ENCODE measurements around the gene LRGUK.
"Not testable (repeated sequence)": the region's sequence is repeated elsewhere in the genome, so short reads cannot be mapped to it uniquely, and the experiment has no call there.

LRGUK gene

DNA sequence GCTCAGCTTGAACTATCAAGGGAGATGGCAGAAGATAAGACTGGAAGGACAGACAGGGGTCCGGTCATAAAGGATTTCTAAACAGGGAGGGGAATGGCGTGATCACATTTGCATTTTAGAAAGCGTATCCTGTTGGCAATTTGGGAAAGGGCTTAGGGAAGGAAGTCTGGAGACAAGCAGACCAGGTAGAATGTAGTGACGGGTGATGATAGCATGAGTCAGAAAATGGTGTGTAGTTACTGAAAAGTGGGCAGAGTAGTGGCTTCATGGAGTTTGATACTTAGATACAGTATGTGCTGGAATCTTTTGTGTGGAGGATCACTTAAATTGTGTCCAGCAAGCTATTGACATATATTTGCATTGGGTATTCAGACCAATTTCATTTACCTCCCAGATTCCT is 61.2 kb downstream of the LRGUK start:
- no peak for DNase-seq

DNA sequence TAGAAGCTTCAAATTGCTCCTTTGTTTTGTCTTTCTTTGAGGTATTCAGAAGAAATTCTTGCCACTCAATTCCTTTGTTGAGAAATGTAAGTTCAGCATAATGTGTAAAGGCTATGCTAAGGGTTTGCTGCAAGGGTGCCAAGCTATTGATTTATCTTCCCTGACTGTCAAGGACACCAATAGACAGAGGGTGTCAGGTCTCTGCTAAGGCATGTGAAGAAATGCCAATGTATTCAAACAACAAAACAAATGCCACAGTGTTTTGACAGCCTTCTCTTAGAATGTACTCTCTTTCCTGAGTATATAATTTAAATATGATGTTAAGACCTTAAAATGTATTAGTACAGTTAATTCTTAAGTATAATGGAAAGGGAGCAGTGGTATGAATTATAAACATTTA is 62.4 kb downstream of the LRGUK start:
- DNase-seq, result no peak

DNA sequence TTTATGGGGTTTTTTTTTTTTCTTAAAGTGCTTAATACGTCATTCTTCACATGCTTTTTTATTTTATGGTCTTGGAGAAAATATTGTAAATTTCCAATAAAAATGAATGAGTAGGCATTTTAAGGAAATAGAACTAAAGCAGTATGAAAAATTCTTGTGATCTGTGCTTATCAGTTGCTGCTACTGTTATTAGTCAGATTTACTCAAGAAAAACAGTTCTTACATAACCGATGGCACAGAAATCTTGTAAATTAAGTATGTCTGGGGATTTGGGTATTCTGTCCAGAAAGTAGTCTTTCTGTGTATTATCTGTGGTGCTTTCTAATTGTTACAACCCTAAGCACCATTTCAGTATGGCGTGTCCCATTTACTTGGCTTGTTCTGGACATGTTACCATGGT is 64.7 kb downstream of the LRGUK start:
- no peak for DNase-seq

DNA sequence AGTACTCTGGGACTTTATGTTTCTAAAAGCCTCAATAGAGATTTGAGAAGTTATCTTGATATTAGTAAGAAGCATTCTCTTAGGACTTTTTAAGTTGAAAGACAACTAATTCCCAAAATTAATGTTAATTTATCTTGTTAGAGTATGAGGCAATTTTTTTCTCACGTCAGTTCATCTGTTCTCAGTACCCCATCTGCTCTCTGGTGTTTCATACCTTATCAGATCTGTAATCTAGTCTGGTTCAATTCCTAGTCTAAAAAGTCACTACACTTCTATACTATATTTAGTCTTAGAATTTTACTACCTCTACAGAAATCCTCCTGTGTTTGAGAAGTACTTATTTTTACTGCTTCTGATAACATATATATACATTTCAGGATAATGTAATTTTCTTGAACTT is 66.1 kb downstream of the LRGUK start:
- DNase-seq, result peak; percentile 47

DNA sequence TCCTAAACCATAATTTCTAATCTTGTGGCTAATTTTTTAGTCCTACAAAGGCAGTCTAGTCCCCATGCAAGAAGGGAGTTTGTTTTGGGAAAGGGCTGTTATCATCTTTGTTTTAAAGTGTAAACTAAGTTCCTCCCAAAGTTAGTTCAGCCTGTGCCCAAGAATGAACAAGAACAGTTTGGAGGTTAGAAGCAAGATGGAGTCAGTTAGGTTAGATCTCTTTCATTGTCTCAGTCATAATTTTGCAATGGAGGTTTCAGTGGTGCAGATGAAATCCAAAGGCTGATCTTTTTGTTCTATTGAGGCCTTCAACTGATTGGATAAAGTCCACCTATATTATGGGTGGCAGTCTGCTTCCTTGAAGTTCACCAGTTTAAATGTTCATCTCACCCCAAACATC is 68.1 kb downstream of the LRGUK start:
- DNase-seq, result no peak

DNA sequence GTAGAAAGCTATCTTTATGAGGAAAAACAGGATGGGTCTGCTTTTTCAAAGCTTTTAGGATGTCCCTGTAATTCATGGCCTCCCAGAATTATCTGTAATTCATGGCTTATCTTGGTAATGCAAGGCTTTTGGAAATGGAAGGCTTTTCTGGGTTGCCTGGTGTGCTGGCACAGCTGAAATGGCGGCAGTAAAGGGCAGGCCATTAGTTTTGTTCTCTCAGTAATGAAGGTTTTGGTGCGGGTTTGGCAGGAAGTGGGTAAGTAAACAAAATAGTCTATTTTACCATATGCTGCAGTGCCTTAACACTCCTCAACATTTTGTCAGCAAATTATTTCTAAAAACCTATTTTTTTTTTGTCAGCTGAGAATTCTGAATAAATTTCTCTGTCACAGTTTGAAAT is 69.3 kb downstream of the LRGUK start:
- no peak for DNase-seq

DNA sequence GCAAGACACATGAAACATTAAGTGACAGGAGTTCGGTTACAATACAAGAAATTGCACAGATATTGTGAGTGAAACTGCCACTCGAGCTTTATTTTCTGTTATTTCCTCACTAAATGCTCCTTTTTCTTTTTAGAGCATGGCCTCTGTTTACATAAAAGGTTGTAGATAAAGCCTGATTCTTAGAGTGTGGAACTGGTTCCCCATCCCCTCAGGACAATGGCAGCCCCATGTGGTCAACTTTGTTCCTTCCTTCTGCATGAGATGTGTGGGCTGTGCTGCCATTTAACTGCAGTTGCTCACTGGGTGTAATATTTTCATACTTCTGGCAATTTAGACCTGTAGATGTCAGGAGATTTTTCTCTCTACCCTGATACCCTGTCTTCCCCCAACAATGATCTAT is 70.2 kb downstream of the LRGUK start:
- no peak for DNase-seq

DNA sequence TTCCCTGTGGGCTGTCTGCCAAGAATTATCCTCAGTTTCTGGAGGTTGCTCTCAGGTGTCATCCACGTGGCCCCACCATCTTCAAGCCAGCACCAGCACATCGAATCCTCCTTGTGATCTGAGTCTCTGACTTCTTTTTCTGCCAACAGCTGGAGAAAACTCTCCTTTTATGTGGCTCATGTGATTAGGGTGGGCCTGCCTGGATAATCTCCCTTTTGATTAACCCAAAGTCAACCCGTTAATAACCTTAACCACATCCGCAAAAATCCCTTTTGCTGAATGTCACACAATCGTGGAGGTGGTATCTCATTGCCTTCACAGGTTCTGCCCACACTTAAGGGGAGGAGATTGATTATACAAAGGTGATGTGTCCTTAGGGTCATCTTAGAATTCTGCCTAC is 73.8 kb downstream of the LRGUK start:
- no peak for DNase-seq

DNA sequence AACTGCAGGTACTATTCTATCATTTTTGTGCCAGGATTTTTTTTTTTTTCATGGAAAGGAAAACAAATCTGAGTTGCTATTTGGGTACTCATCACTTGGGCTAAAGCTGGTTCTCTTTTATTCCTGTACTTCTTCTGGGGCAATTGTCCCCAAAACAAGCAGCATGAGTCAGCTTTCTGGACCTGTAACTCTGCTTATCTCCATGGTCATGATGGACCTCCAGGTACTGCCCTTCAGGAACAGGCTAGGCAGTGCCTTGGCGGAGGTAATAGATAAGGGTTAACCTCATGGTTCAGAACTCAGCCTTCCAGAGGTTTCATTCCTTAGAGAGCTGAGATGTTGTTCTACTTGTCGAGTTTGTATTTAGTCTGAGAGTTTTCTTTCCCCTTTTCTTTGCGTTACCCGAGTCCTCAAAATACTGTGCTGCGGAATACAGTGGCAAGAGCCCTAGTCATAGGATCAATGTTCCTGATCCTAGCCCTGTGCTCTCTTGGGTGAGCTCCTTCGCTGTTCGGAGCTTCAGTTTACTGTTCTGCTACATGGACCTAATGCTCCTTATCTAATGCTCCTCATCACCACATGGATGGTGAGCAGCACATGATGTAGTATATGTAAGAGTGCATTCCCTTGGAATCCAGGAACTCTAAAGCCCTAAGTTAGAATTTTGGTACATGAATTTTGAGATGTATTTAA is 74.6 kb downstream of the LRGUK start:
- no peak for DNase-seq

DNA sequence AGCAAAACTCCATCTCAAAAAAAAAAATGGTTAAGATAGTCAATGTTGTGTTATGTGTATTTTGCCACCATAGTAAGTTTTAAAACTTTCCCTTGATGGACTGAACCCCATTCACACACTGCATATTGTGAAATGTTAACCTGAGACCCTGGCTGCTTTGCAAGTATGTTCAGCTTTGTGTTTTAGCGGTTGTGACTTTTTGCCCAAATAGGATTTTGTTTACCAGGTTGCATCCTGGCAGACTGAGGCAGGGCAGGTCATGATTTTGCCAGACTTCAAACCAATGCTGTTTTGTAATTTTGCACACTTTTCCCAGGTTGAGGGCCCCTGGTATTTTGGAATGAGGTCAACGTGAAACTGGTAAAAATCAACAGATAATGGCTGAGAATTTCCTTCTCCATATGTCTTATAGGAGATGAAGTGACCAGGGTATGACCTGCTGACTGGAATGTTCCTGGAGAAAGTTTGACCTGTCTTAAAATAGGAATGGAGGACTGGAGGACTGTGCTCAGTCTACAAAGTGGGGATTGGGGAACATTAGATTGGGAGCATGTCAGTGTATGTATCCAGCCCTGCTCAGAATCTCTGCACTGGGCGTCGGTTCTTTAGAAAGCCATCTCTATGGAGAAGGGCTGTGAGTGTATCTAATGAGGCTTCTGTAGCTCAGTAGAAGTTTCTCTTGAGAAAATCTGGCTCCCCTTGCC is 76.2 kb downstream of the LRGUK start:
- DNase-seq, result no peak

DNA sequence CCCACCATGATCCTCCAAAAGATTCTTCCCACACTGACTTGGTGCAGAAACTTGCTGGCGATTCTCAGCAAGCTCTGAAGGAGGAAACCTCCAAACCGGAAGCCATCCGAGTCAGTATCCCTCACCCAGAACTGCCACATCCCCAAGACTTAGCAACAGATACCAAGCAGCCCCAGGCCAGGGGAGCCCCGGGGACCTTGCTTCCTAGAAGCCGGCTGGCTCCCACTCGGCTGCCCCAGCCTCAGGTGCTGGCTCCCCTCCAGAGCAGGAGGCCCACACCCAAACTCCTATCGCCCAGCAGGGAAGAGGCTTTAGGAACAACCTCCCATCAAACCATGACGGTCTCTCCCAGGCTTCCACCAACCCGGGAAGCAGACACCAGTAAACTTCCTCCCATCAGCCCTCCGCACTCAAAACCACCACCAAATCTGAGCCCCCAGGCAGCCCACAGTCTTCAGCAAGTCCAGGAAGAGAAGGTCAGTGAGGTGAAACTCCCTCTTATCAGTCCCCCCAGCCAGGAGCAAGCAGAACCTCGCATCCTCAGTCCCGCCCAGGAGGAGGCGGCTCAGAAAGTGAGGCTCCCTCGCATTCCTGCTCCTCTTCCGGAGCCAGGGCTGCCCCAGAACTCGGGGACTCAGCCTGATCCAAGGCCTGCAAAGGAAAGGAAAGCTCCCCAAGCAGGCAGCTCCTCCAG is 82.3 kb downstream of the LRGUK start:
- DNase-seq, result no peak

DNA sequence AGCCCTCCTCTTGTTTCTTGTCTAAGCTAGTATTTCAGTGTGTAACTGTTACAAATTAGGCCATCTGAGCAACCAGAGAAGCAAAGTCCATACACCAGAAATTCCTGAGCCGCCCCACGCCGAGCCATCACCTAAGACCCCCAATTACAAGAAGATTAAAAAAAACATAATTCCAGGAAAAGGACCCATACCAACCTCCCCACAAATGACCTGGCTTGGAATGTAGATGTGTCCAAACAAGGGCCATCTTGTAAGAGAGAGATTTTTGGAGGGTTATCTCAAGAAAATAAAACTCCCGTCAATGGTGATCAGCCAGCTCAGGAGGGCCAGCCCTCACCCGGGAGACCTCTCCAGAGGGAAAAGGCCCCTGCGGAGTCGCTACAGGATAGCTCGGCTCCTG is 83.1 kb downstream of the LRGUK start:
- no peak for DNase-seq

DNA sequence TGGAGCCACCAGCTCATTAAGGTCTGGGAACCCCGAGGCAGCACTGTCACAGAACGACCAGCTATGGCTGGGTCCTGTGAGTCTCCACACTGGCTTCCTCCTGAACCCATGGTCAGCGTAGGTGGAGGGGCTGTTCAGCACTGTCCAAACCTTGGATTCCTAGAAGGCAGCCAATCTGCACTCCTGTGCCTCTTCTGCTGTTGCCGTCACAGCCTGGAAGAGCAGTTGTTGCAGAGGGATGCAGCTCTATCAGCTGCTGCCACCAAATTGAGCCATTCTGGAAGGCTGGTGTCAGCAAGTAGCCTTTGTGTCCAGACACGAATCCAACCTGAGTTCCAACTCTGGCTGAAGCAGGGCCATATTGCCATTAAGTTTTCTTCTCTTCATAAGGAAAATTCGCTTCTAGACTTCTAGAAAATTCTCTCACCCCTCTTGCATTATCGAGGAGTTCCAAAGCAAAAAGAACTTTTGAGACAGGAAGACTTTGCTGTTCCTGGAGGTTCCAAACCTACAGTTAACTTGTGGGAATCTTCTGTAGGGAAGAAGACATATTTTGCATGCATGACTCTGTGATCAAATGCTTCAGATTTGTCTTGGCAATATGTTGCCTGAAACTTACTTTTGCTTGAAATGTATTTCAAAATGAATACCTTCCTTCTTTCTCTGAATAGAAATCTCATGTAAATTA is 84.0 kb downstream of the LRGUK start:
- DNase-seq, result no peak

DNA sequence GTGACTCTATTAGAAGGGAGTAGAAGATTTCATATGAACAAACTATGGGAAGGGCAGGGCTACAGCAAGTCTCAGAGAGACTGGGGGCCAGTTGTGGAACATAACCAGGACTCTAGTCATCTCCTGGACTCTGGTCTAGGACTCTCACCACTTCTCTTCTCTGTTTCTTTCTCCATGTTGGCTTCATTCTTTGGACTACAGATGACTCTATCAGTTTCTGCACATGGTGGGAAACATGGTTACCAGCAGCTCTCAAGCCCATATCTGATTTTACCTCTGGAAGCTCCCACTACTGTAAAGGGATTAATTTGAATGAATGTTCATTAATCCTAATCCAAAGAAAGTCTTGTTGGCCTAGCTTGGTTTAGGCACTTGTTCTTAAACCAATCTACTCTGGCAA is 84.7 kb downstream of the LRGUK start:
- DNase-seq, result no peak

DNA sequence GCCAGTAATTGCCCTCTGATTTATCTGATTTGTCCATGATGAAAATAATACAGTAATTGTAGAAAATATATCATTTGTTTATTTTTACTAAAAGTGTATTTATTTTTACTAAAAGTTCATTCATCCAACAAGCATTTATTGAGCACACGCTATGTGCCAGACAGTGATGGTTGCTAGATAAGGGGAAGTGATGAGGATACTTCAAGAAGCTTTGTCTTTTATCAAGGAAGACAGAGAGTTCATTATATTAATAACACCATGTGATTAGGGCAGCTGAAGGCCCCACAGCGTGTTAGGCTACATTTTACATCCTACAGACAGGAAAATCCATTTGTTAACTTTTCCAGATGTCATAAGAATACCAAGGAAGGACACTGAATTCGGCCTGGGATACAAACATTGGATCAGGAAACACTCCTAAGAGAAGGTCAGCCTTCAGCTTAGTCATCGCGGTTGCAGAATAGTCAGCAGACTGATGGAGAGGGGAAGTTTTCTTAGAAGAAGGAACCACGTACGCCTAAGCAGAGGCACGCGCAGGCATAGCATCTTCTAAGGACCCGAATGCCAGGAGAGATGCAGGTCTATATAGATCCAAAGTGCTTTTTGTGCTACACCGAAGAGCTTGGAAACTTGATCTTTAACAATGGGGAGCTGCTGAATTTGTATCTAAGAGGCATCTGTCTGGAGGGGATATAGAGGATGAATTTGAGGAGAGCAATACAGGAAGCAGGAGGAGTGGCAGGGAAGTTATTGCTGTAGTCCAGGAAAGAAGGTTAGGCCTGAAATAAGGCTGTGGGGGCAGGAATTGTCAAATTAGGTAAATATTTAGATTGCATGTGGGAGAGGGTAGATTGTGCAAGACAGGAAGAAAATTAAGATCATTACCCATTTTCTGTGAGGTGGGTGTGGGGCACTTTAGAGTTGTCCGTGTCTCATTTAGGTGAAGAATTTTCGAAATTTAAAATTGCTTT is 85.7 kb downstream of the LRGUK start:
- DNase-seq, result no peak

DNA sequence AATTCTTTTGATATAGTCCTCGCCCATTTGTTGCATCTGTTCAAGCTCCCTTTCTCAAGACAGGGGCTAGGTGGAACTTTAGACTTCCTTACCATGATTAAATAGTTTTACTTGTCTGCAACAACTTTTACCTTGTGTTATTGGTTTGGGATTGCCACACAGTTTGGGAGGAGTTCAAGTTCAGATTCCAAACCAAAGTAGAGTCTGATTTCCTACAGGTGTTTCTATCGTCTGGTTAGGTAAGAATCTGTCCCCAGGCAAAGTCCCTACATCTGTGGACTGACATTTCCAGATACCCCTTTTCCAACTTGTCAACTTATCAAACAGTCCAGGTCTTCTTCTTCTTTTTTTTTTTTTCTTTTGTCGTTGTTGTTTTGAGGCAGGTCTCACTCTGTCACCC is 93.1 kb downstream of the LRGUK start:
- no peak for DNase-seq

DNA sequence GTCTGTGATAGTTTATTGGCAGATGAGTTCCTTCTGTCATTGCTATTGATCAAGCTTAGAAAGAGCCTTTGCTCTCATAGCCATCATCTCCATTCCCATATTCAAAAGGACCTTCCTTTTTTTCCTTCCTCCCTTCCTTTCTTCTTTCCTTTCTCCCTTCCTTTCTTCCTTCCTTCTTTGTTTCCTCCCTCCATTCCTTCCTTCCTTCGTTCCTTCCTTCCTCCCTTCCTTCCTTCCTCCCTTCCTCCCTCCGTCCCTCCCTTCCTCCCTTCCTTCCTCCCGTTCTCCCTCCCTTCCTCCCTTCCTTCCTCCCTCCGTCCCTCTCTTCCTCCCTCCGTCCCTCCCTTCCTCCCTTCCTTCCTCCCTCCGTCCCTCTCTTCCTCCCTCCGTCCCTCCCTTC is 104.2 kb downstream of the LRGUK start:
- not testable (repeated sequence) for DNase-seq

DNA sequence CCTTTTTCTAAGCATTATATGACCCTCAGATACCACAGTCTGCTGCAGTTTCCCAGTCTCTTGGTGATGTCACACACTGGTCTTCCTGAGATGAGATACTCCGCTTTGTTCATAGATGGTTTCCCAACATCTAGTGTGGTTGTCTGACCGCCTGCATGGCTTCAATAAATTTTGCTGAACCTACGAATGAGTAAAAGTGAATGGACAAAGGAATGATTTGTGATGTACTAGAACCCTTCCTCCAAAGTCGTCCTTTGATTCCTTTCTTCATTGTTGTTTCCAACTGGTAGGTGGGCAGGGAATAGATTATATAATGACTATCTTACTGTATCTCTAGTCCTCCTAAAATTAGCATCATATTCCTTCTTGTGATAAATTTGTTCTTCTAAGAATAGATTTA is 107.1 kb downstream of the LRGUK start:
- no peak for DNase-seq

DNA sequence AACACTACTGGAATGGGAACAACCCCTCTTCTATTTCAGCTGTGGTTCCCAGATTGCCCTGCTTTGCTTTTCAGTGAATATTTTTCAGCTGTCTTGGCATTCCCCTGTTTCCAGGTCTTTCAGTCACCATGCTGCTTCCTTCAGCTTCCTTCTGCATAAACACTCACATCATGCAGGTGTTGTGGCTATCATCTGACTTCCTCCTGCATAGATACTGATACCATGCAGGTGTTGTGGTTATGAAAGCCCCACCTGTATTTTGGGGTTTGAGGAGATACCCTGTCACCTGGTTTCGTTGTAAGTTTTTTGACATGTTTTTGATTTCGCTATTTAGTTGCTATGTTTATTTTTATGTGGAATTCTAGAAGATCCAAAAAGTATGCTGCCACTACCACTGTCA is 118.1 kb downstream of the LRGUK start:
- no peak for DNase-seq

DNA sequence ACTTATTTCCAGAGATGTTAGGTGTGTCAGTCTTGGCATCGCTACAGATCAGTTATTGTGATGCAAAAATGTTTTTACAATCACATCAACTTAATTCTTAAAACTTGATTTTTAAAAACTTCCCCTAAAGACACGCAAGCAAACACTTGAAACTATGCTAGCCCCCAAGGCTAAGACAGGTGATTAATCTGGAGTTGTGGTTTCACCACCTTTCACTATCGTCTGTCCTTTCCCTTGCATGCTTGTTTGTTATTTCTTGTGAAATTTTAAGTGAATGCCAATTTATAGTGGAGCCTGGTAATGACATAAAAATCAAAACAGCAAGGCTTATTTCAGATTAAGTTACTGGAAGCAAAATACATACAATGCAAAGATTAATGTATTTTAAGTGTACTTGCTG is 119.2 kb downstream of the LRGUK start:
- no peak for DNase-seq

DNA sequence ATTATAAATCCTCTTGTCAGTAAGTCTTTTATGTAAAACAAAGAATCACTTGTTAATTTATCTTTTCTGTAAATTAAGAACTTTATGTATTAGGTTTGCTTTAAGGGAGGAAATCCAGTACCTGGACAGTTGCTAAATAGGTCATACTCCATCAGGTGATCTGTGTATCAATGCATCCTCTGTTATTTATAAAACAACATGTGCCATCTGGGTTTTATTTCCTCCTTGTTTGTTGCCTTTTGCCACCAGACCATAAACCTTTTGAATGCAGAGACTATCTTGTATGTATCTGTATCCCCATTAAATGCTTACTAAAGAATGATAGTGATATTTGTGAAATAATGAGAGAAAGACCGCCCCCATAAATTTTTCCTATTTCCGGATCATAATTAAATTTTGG is 119.6 kb downstream of the LRGUK start:
- DNase-seq, result no peak

DNA sequence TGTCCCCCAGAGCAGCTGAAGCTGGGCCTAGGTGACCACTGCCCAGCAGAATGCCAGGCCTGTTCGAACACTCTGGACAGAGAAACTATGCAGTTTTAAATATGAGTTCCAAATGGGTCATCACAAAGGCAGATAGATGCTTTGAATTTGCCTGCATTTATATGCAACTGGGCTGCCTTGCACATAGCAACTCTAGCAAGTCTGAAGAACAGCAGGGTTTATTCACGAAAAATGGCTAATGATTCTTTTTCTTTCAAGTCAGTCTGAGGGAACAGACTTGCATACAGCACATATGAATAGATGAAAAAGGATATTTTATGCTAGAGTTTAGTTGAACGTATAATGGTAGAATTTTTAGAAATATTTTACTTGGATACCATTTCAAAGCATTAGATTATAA is 121.1 kb downstream of the LRGUK start:
- DNase-seq, result no peak

DNA sequence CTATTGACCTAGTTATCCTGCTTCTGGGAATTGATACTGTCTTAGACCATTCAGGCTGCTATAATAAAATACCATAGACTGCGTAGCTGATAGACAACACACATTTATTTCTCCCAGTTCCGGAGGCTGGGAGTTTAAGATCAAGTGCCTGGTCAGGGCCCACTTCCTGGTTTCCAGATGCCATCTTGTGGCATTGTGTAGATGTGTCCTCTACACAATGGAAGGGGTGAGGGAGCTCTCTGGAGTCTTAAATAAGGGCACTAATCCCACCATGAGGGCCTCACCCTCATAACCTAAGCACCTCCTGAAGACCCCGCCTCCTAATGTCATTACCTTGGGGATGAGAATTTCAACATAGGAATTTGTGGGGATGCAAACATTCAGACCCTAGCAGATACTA is 127.2 kb downstream of the LRGUK start:
- DNase-seq, result no peak

Data from DMS 273 treated with DMSO at 0.1 percent for 48 hours (cell line).